ENCODE data around the gene KRTAP10-3. TPM values are rescaled to one million over a fixed set of nuclear protein-coding genes. Genes with fewer than 3 reads are reported as not detected.

The KRTAP10-3 gene
- total RNA-seq, 3 donors from 2014 or later: not detected

DNA sequence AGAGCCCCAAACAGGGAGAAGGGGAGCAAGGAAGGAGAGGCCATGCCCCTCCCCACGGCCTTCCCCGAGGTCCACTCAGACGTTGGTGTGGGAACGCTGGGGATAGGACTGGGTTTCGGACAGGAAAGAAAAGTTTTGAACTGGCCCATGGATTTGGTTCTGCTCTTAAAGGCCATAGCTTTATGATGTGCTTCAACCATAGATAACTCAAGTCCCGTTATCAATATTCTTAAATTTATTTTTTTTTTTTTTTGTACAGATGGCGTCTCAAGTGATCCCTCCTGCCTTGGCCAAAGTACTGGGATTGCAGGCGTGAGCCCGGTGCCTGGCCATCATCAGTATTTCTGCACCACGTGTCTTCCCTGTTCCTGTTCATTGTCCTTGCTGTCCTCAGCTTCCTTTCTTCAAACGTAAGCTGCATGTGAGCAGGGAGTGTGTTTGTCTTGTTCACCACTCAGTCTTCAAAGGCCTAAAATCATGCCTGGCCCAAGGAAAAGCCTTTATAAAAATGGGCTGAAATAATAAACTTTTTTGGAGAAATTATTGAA, 17.8 kb downstream of the KRTAP10-3 start:
- H3K36me3 ChIP-seq (ENCODE audit: low read depth): no peaks in the 10 kb centered on the region
- intact Hi-C loops (cut with DNase I, micrococcal nuclease): no loop called here
- no peak for DNase-seq
- peaks cover 12% of the 10 kb centered on the region for H3K9me3 ChIP-seq
- H3K4me3 ChIP-seq: no peak overlapping the region
- no peak for ATAC-seq
- TF ChIP-seq, protein P1, sequence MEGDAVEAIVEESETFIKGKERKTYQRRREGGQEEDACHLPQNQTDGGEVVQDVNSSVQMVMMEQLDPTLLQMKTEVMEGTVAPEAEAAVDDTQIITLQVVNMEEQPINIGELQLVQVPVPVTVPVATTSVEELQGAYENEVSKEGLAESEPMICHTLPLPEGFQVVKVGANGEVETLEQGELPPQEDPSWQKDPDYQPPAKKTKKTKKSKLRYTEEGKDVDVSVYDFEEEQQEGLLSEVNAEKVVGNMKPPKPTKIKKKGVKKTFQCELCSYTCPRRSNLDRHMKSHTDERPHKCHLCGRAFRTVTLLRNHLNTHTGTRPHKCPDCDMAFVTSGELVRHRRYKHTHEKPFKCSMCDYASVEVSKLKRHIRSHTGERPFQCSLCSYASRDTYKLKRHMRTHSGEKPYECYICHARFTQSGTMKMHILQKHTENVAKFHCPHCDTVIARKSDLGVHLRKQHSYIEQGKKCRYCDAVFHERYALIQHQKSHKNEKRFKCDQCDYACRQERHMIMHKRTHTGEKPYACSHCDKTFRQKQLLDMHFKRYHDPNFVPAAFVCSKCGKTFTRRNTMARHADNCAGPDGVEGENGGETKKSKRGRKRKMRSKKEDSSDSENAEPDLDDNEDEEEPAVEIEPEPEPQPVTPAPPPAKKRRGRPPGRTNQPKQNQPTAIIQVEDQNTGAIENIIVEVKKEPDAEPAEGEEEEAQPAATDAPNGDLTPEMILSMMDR (IDR thresholded peaks at IDR 0.05): no peak
- no peaks in the 10 kb centered on the region for H3K4me1 ChIP-seq (ENCODE audit: low read depth)

DNA sequence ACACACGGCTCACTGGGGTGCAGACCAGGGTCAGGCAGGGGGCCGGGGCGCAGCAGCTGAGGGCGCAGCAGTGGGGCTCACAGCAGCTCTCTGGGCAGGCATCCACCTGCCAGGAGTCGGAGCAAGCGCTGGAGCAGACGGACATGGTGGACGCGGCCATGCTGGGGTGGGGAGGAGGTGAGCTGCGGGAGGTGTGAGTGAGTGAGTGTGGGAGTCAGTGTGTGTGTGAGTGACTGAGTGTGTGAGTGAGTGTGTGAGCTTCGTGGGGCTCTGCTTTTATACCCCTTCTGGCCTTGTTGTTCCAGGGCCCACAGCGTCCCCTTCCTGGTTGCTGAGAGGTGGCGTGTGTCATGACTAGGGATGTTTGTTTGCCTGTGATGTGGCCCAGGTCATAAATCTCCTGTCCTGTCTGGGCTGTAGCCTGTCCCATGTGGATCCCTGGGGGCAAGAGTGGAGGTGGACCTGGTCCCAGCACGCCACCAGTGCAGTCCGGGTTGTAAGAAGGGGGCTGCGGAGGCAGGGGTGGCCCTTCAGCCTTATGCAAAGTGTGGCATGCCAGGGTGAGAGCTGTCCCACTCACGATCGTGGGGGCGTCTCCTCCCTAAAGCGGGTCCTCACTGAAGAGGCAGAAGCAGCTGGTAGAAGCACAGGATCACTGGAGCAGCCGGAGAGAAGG, 18.5 kb downstream of the KRTAP10-3 start, which contains the start of gene KRTAP10-1:
TSS of gene KRTAP10-1 (minus strand) at position 205 of the 676 bp plus-strand sequence. CDS start at position 160, 45 bp downstream.
- TF ChIP-seq, protein P1 (IDR thresholded peaks at IDR 0.05): no peak
- DNase-seq (no peak), ATAC-seq (no peak)
- no peaks in the 10 kb centered on the region for H3K36me3 ChIP-seq (ENCODE audit: low read depth)
- intact Hi-C loops (cut with DNase I, micrococcal nuclease): no loop called here
- no peaks in the 10 kb centered on the region for H3K4me1 ChIP-seq (ENCODE audit: low read depth)
- peaks cover 12% of the 10 kb centered on the region for H3K9me3 ChIP-seq
- H3K4me3 ChIP-seq: no peak within 1 kb of the TSS

DNA sequence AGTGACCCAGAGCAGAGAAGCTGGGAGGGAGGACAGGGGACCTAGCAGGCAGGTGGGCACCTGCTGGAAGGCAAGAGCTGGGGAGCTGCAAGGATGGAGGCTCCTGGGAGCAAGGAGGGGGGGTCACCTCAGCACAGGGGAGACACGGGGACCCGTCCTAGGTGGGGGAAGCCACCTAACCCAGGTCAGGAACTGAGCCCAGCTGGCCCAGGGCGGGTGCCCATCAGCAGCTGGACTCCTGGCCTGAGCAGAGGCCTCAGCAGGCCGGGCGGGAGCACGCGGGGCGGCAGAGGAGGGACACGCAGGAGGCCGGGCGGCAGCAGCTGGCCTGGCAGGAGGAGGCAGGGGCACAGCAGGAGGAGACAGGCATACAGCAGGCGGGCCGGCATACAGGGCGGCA, 19.5 kb downstream of the KRTAP10-3 start:
- TF ChIP-seq, protein P1 (IDR thresholded peaks at IDR 0.05): no peak
- intact Hi-C loops (cut with DNase I, micrococcal nuclease): no loop called here
- H3K4me1 ChIP-seq (ENCODE audit: low read depth): no peaks in the 10 kb centered on the region
- H3K36me3 ChIP-seq (ENCODE audit: low read depth): no peaks in the 10 kb centered on the region
- H3K9me3 ChIP-seq: peaks cover 12% of the 10 kb centered on the region
- no peak for DNase-seq
- no peak overlapping the region for H3K4me3 ChIP-seq
- no peak for ATAC-seq

DNA sequence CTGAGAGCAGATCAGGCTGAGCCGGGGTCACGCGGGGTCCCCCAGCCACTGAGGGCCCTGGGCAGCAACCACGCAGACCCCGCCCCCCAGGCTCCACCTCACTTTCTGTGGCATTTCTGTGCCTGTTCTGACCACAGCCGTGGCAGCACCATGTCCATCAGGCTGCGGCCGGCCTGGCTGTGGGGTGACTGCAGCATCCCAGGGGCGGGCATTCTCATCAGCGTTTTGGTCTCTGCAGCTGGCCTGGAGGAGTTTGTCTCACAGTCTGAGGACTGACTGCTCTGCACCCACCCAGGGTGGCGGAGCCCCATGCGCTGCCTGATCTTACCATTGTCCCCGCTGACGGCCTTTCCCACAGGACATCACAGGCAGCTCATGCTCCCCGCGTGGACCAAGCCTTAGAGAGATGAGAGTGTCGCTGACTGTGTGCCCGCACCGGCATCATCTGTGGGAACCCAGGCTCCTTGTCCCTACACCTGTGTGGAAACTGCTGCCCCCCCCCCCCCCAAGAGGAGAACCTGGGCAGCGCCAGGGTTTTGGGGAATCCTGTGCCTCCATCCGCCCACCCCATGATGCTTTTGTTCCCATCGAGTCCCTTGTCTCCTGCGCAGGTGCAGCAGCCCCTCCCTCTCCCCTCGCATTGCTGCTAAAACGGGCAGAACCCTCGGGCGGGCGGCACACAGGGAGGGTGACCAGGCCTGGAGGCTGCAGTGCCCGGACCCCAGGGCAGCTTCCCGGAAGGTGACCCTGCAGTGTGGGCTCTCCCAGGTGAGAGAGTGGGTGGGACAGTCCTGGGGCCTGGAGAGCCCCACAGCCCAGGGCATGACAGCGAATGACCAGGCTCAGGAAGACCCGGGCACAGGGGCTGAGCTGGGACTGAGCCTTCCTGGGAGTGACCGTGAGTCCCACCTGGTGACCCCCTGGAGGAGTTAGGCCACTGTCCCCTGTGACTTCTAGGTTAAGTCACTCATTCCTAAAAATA, 20.4 kb downstream of the KRTAP10-3 start:
- DNase-seq (peak in 1 of 3 donors; percentile 44), ATAC-seq (no peak)
- intact Hi-C loops (cut with DNase I, micrococcal nuclease): no loop called here

DNA sequence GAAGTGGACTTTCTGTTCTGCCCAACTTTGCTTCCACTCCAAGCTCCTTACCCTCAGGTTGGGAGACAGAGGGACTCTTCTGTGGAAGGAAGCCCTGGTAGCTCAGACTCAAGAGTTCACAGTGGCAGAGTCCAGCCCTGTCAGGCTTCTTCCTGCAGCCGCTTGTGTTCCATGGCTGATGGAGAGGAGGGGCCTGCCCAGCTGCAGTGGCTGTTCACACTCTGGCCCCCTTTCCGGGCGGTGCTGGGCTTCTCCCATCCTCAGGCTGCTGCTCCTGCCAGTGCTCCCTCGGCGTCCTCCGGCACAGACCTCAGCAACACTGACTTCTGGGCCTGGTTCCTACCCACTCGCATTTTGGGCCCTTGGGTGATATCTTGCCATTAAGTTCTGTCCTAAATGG, 22.6 kb downstream of the KRTAP10-3 start:
- Histone ChIP-seq H3K36me3 (ENCODE audit: low read depth) (no peaks in the 10 kb centered on the region), H3K4me1 (ENCODE audit: low read depth) (no peaks in the 10 kb centered on the region), H3K4me3 (no peak overlapping the region), H3K9me3 (no peaks in the 10 kb centered on the region)
- peak in 1 of 3 donors; percentile 34 for DNase-seq
- no peak for ATAC-seq
- TF ChIP-seq, protein P1 (IDR thresholded peaks at IDR 0.05): no peak
- intact Hi-C loops (cut with DNase I, micrococcal nuclease): no loop called here

More for the DNA sequence above, 20.4 kb downstream of the KRTAP10-3 start:
- Histone ChIP-seq H3K36me3 (ENCODE audit: low read depth) (no peaks in the 10 kb centered on the region), H3K4me1 (ENCODE audit: low read depth) (no peaks in the 10 kb centered on the region), H3K9me3 (peaks cover 12% of the 10 kb centered on the region), H3K4me3 (no peak overlapping the region)
- TF ChIP-seq, protein P1 (IDR thresholded peaks at IDR 0.05): no peak

All from mucosa of descending colon (tissue), 3 donors.